Retinal pigment epithelial cell (primary cell): ENCODE results near the gene CCDC78.
A peak's percentile ranks its signal among the peaks of the same experiment; 100 is the strongest.

Experiments used
- DNase-seq: peaks from one replicate; pipeline ENCODE4 v3.0.0-alpha.2; 2010; ENCODE audit warnings: low read depth
- H3K4me3 ChIP-seq: 2 replicates; pipeline ENCODE4 v1.5.1; 2011; ENCODE audit warnings: mild to moderate bottlenecking, low read length, control low read depth, moderate library complexity
- CTCF ChIP-seq: conservative IDR thresholded peaks from 2 replicates; pipeline ENCODE4 v1.5.1; 2011; ENCODE audit warnings: low read depth, low read length, control low read depth, inconsistent platforms

The CCDC78 gene

GRCh38 chr16:734981-735881, 9.0 kb upstream of the CCDC78 start:
- TF ChIP-seq CTCF, result no peak
- no peak for DNase-seq

DNA sequence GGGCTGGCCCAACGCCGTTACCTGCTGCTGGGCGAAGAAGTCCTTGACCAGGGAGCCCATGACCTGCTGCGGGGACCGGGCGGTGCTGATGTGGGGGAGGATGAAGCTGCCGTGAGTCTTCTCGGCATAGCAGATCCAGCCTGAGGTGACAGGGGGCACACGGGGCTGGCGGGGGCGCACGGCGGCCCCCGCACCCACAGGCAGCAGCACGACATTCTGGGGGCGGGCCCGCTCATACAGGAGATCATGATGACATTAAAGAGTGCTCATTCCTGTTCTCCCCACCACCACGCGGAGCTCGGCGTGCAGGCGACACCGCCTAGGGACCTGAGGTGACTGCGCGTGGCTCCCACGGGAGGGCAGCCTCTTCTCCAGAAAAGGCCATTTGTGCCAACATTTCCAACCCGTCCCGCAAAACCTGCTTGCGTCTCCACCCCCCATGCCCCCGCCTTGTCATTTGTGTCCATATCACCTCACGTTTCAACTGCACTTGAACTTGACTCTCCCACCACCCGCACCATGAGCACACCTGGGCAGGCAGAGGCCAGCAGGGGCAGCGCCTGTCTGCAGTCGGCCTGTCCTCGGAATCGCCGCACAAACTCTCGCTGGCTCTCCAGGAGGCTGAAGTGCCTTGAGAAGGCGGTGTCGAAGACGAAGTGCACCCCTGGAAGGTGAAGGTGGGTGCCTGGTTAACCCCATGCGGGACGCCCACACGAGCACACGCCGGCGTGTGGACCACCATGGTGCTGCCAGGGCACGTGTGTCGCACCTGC, 8.2 kb upstream of the CCDC78 start:
- no peak for TF ChIP-seq CTCF
- no peak overlapping the region for H3K4me3 ChIP-seq
- DNase-seq, result no peak

More at GRCh38 chr16:734981-735881, 9.0 kb upstream of the CCDC78 start:
- no peak overlapping the region for H3K4me3 ChIP-seq

DNA sequence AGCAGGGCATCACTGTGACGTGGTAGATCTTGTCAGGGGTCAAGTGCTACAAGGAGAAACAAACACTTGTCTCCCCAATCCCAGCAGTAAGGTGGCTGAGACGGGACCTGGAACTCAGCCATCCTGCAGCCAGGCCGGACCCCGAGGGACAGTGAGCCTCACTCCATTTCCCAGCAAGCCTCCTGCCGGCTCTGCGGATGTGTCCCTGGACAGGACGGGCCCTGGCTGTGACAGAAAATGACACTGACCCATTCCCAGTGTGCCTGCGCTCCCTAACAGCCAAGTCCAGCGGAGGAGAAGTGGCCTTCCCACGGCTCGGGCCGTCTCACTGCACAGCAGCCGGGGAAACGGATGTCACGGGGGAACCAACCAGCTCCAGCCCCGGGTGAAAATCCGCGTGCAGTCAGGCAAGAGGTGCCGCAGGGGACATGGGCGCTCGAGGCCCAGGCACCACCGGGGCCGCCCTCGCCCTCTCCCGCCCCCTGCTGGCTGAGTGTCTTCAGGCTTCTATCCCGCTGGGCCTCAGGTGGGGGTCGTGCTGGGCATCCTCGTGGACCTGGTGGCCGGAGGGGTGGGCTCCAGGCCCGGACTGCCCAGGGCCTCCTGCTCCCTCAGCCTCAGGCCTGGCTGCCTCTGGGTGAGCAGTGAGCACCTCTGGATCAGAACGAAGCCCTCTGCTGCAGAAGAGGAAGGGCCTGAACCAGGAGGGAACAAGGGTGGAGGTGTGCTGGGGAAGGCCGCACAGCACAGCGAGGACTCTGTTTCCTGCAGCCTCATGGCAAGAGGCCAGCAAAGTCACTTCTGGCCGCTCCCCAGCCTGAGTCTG, 7.4 kb upstream of the CCDC78 start:
- TF ChIP-seq CTCF, result peak; percentile 55
- DNase-seq, result no peak
- H3K4me3 ChIP-seq, result no peak overlapping the region

- peak; percentile 27 for TF ChIP-seq CTCF
Measured at GRCh38 chr16:732936-733335, 6.7 kb upstream of the CCDC78 start.

DNA sequence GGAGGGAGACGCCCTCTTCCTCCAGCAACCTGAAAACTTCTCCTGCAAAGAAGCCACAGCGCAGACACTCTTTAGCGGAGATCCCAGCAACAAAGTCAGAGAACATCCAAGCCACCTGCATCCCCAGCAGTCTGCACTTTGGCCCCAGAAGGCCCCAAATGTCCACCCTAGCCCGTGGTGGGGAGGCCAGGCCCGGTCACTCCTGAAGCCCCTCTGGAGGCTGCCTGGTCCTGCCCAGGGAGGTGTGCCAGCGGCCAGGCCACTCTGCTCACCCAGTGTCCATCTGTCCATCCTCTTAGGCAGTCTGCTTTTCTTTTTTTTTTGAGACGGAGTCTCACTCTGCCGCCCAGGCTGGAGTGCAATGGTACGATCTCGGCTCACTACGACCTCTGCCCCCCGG, 6.1 kb upstream of the CCDC78 start:
- H3K4me3 ChIP-seq, result no peak overlapping the region
- DNase-seq, result no peak
- TF ChIP-seq CTCF, result no peak

More at GRCh38 chr16:732936-733335, 6.7 kb upstream of the CCDC78 start:
- H3K4me3 ChIP-seq, result no peak overlapping the region
- DNase-seq, result no peak

GRCh38 chr16:730666-731509, 4.6 kb upstream of the CCDC78 start:
- TF ChIP-seq CTCF, result no peak
- H3K4me3 ChIP-seq, result no peak overlapping the region
- no peak for DNase-seq
